Measurements from ENCODE around the gene TSC22D2. TPM values are rescaled to one million over a fixed set of nuclear protein-coding genes. Genes with fewer than 3 reads are reported as not detected.

TSC22D2 gene
- total and polyA plus RNA-seq, 10 of the 15 experiments (the other 5 are each of a cell fraction or from before 2014, with no cell fraction given): 7.4 to 19.4 (median 10.9) TPM

DNA sequence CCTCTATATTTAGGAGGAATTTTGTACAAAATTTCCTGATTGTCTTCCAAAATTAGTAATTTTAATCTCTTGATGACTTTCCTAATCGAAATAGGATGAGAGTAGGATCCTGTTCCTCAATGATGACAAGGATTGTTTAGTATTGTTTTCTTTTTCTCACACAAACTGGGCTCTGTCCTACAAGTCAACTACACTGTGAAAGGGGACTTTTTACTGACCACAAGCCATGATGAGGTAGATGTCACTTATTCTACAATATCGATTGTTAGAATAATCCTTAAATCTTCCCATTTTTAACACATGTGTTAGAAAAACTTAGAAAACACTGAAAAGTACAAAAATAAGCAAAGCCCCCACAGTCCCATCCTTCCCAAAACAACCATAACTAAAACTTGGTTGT is 35.8 kb upstream of the TSC22D2 start (continued):
- TF ChIP-seq, protein P1, sequence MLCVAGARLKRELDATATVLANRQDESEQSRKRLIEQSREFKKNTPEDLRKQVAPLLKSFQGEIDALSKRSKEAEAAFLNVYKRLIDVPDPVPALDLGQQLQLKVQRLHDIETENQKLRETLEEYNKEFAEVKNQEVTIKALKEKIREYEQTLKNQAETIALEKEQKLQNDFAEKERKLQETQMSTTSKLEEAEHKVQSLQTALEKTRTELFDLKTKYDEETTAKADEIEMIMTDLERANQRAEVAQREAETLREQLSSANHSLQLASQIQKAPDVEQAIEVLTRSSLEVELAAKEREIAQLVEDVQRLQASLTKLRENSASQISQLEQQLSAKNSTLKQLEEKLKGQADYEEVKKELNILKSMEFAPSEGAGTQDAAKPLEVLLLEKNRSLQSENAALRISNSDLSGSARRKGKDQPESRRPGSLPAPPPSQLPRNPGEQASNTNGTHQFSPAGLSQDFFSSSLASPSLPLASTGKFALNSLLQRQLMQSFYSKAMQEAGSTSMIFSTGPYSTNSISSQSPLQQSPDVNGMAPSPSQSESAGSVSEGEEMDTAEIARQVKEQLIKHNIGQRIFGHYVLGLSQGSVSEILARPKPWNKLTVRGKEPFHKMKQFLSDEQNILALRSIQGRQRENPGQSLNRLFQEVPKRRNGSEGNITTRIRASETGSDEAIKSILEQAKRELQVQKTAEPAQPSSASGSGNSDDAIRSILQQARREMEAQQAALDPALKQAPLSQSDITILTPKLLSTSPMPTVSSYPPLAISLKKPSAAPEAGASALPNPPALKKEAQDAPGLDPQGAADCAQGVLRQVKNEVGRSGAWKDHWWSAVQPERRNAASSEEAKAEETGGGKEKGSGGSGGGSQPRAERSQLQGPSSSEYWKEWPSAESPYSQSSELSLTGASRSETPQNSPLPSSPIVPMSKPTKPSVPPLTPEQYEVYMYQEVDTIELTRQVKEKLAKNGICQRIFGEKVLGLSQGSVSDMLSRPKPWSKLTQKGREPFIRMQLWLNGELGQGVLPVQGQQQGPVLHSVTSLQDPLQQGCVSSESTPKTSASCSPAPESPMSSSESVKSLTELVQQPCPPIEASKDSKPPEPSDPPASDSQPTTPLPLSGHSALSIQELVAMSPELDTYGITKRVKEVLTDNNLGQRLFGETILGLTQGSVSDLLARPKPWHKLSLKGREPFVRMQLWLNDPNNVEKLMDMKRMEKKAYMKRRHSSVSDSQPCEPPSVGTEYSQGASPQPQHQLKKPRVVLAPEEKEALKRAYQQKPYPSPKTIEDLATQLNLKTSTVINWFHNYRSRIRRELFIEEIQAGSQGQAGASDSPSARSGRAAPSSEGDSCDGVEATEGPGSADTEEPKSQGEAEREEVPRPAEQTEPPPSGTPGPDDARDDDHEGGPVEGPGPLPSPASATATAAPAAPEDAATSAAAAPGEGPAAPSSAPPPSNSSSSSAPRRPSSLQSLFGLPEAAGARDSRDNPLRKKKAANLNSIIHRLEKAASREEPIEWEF (IDR thresholded peaks at IDR 0.05; ENCODE audit: insufficient replicate concordance, low read depth, low read length): peak; percentile 72
- 0 out of 2 replicates have a peak, but pooled peaks have one; percentile 22 for TF ChIP-seq IKZF1 (conservative IDR thresholded peaks at IDR 0.05)
- peak; percentile 28; the same call in 1 of the 2 replicates for TF ChIP-seq NFIC (IDR thresholded peaks at IDR 0.05; ENCODE audit: low read depth, low read length)
- TF ChIP-seq MTA2 (IDR thresholded peaks at IDR 0.05; ENCODE audit: low read depth): no peak
- peak; percentile 74 for TF ChIP-seq RUNX3 (IDR thresholded peaks at IDR 0.05; ENCODE audit: low read length)
- TF ChIP-seq STAT1 (conservative IDR thresholded peaks at IDR 0.05): no peak
- peak; percentile 16; the same call in 1 of the 2 replicates for TF ChIP-seq NFYB (IDR thresholded peaks at IDR 0.05; ENCODE audit: insufficient read depth, low read depth, low read length)
- TF ChIP-seq ATF7 (IDR thresholded peaks at IDR 0.05; ENCODE audit: low read depth): 0 out of 2 replicates have a peak, but pooled peaks have one; percentile 24
- TF ChIP-seq FOXK2 (IDR thresholded peaks at IDR 0.05): no peak
- peak in 1 of 2 experiments; percentile 18; a peak in 2 of 4 replicates for TF ChIP-seq IKZF2 (IDR thresholded peaks at IDR 0.05)

Data from GM12878 (cell line).